ENCODE results near the gene SASH1. TPM values are rescaled to one million over a fixed set of nuclear protein-coding genes. Genes with fewer than 3 reads are reported as not detected.

The SASH1 gene
- total RNA-seq, 1 experiment from 2014 or later: 42.0 TPM

DNA sequence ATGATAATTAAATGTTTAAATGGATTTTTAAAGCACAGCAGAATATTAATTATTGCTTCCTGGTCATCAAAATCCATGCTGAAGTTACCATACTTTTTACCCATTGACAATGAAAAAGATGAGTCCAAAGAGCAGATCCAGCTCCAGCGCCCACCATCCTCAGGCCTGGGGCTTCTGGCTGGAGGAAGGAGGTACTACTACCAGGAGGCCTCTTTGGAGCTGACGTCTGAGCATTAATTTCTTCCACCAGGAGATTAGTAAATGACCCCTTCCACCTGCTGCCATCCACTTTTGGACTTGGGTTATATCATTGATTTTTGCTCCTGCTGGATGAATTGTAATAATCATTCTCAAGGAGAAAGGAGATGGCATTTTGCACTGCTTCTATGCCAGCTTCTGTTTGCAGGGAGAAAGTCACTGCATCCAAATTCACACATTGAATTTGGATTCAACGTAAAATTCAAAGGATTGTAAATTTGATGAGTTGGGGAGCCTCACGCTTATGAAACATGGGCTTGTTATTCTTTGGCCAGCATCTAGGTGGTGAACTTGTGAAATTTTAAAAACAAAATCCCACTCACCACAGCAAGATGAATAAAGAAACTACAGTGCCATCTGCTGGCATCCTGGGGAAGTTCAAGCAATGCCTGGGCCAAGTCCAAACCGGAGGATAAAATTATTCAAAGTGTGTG is 121.8 kb downstream of the SASH1 start:
- peaks cover 12% of the 10 kb centered on the region for H3K4me1 ChIP-seq
- Mint-ChIP-seq H3K27me3 (ENCODE audit: insufficient read depth, unreplicated experiment) (no peaks in the 10 kb centered on the region), H3K9me3 (ENCODE audit: unreplicated experiment) (no peaks in the 10 kb centered on the region), H3K36me3 (ENCODE audit: insufficient read depth, unreplicated experiment) (peaks cover 23% of the 10 kb centered on the region), H3K4me1 (ENCODE audit: low read depth, unreplicated experiment) (peaks cover 13% of the 10 kb centered on the region), H3K4me3 (ENCODE audit: unreplicated experiment) (no peak overlapping the region), H3K27ac (ENCODE audit: unreplicated experiment) (peak overlapping the region; percentile 74)
- ChIA-PET CTCF (interaction anchor here (0.6 to 1.3 kb wide), 4 partner anchors 44 to 957 kb away, joined by 3 to 6 read pairs (median 4); no protein-coding TSS in a partner anchor), POLR2A (no interaction called here)
- DNase-seq: peak; percentile 58 to 77
- no peaks in the 10 kb centered on the region for H3K27me3 ChIP-seq (replicated peaks; ENCODE audit: control insufficient read depth, insufficient read depth, low read length)
- no peak overlapping the region for H3K4me3 ChIP-seq (ENCODE audit: low read depth, low read length)
- no TSS peak for BruUV-seq (replicated peaks)
- no peaks in the 10 kb centered on the region for H3K9me3 ChIP-seq
- TF ChIP-seq, protein P1, sequence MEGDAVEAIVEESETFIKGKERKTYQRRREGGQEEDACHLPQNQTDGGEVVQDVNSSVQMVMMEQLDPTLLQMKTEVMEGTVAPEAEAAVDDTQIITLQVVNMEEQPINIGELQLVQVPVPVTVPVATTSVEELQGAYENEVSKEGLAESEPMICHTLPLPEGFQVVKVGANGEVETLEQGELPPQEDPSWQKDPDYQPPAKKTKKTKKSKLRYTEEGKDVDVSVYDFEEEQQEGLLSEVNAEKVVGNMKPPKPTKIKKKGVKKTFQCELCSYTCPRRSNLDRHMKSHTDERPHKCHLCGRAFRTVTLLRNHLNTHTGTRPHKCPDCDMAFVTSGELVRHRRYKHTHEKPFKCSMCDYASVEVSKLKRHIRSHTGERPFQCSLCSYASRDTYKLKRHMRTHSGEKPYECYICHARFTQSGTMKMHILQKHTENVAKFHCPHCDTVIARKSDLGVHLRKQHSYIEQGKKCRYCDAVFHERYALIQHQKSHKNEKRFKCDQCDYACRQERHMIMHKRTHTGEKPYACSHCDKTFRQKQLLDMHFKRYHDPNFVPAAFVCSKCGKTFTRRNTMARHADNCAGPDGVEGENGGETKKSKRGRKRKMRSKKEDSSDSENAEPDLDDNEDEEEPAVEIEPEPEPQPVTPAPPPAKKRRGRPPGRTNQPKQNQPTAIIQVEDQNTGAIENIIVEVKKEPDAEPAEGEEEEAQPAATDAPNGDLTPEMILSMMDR (IDR thresholded peaks at IDR 0.05; ENCODE audit: insufficient read depth in 1 of 2, low read depth in 1 of 2, low read length in 1 of 2, severe bottlenecking in 1 of 2, unreplicated experiment in 1 of 2): peak; percentile 87 to 89
- intact Hi-C loops (cut with micrococcal nuclease; ENCODE audit: unreplicated experiment): loop anchor here (1.0 to 5.0 kb wide), 6 partner anchors 47 to 287 kb away; partner anchors contain the start of gene SASH1
- no peaks in the 10 kb centered on the region for H3K36me3 ChIP-seq (ENCODE audit: control insufficient read depth, insufficient read depth, low read length)

DNA sequence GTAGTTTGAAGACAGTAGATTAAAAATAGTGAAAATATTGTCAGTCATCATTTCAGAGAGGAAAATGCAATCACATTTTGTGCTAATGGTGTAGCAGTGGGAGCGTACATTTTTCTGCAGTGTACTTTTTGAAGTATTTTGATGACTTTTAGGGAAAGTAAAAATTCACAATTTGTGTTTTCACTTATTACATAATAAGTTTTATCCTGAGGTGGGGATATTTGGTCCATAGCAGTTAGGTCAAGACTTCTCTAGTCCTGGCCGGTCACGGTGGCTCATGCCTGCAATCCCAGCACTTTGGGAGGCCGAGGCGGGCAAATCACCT is 122.3 kb downstream of the SASH1 start:
- no peak overlapping the region for H3K4me3 Mint-ChIP-seq (ENCODE audit: unreplicated experiment)
- no peaks in the 10 kb centered on the region for H3K9me3 Mint-ChIP-seq (ENCODE audit: unreplicated experiment)
- ChIA-PET POLR2A (no interaction called here), CTCF (interaction anchor here (0.7 kb wide), 1 partner anchor 291 kb away, joined by 3 read pairs; no protein-coding TSS in a partner anchor)
- intact Hi-C loops (cut with micrococcal nuclease; ENCODE audit: unreplicated experiment): loop anchor here (2.0 kb wide), 2 partner anchors 122 to 132 kb away; partner anchors contain the start of gene SASH1
- H3K4me3 ChIP-seq (ENCODE audit: low read depth, low read length): no peak overlapping the region
- no peak for DNase-seq
- no peaks in the 10 kb centered on the region for H3K36me3 ChIP-seq (ENCODE audit: control insufficient read depth, insufficient read depth, low read length)
- H3K27me3 Mint-ChIP-seq (ENCODE audit: insufficient read depth, unreplicated experiment): no peaks in the 10 kb centered on the region
- peaks cover 12% of the 10 kb centered on the region for H3K4me1 ChIP-seq
- H3K27ac Mint-ChIP-seq (ENCODE audit: unreplicated experiment): peak overlapping the region; percentile 74
- no TSS peak for BruUV-seq (replicated peaks)
- peaks cover 13% of the 10 kb centered on the region for H3K4me1 Mint-ChIP-seq (ENCODE audit: low read depth, unreplicated experiment)
- TF ChIP-seq, protein P1 (IDR thresholded peaks at IDR 0.05; ENCODE audit: insufficient read depth in 1 of 2, low read depth in 1 of 2, low read length in 1 of 2, severe bottlenecking in 1 of 2, unreplicated experiment in 1 of 2): no peak
- no peaks in the 10 kb centered on the region for H3K9me3 ChIP-seq
- H3K27me3 ChIP-seq (replicated peaks; ENCODE audit: control insufficient read depth, insufficient read depth, low read length): no peaks in the 10 kb centered on the region
- peaks cover 26% of the 10 kb centered on the region for H3K36me3 Mint-ChIP-seq (ENCODE audit: insufficient read depth, unreplicated experiment)

DNA sequence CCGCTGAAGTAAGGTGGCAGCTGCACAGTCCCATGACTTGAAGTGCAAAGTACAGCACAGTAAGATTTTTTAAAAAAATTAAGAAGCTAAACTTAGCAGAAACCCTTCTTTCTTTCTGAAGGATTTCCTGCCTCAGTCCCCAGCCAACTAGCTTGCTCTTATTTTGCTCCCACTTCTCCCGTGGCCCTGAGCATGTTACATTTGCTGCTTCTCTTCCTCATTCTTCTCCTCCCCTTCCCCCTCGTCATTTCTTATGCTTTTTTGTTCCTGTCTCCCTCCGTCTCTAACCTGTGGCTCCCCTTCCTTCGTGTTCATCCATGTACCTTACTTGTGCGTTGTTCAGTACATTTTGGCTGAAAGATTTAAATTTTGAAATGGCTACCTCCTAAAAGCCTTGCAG is 123.0 kb downstream of the SASH1 start:
- peaks cover 13% of the 10 kb centered on the region for H3K4me1 Mint-ChIP-seq (ENCODE audit: low read depth, unreplicated experiment)
- H3K4me3 Mint-ChIP-seq (ENCODE audit: unreplicated experiment): no peak overlapping the region
- Histone ChIP-seq H3K4me1 (peaks cover 12% of the 10 kb centered on the region), H3K27me3 (replicated peaks; ENCODE audit: control insufficient read depth, insufficient read depth, low read length) (no peaks in the 10 kb centered on the region), H3K4me3 (ENCODE audit: low read depth, low read length) (no peak overlapping the region), H3K36me3 (ENCODE audit: control insufficient read depth, insufficient read depth, low read length) (no peaks in the 10 kb centered on the region), H3K9me3 (no peaks in the 10 kb centered on the region)
- ChIA-PET CTCF (interaction anchor here (0.7 kb wide), 2 partner anchors 286 to 292 kb away, joined by 3 read pairs; no protein-coding TSS in a partner anchor), POLR2A (no interaction called here)
- BruUV-seq (replicated peaks): no TSS peak
- H3K9me3 Mint-ChIP-seq (ENCODE audit: unreplicated experiment): no peaks in the 10 kb centered on the region
- no peaks in the 10 kb centered on the region for H3K27me3 Mint-ChIP-seq (ENCODE audit: insufficient read depth, unreplicated experiment)
- intact Hi-C loops (cut with micrococcal nuclease; ENCODE audit: unreplicated experiment): loop anchor here (2.0 kb wide), 2 partner anchors 123 to 133 kb away; partner anchors contain the start of gene SASH1
- H3K36me3 Mint-ChIP-seq (ENCODE audit: insufficient read depth, unreplicated experiment): peaks cover 25% of the 10 kb centered on the region
- DNase-seq: no peak
- peak overlapping the region; percentile 75 for H3K27ac Mint-ChIP-seq (ENCODE audit: unreplicated experiment)
- TF ChIP-seq, protein P1 (IDR thresholded peaks at IDR 0.05; ENCODE audit: insufficient read depth in 1 of 2, low read depth in 1 of 2, low read length in 1 of 2, severe bottlenecking in 1 of 2, unreplicated experiment in 1 of 2): no peak
